NCI-H82 treated with DMSO at 0.1 percent for 48 hours (cell line): ENCODE measurements around the gene CTPS1.
A peak's percentile ranks its signal among the peaks of the same experiment; 100 is the strongest.

Experiments used
- DNase-seq: peaks from one replicate; lab custom pipeline; 2025; ENCODE audit not compliant: unreplicated experiment; lab: John Stamatoyannopoulos, UW

The CTPS1 gene

DNA sequence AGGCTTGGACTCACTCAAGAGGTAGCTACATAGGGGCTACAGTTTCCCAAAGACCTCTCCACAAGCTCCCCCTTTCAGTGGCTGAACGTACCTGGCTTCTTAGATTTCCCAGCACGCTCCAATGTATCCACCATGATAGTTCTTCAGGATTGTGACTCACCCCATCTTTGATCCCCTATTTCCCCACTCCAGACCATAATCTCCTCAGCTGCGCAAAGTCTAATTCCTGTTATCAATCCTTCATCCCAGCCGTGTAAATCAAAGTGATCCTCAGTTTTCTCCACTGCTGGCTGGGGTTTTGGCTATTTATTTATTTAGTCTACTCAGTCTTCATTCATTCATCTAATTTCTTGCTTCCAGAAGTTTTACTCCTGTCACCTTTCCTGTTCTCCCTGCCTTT, 13.1 kb upstream of the CTPS1 start:
- DNase-seq: no peak

- DNase-seq: no peak
These were observed 10.1 kb upstream of the CTPS1 start for GRCh38 chr1:40969445-40969844.

GRCh38 chr1:40971966-40972365, 7.5 kb upstream of the CTPS1 start:
- DNase-seq: no peak

GRCh38 chr1:40973912-40974311, 5.6 kb upstream of the CTPS1 start:
- no peak for DNase-seq

GRCh38 chr1:40974945-40975344, 4.6 kb upstream of the CTPS1 start:
- DNase-seq: no peak

GRCh38 chr1:40976952-40977690, 2.4 kb upstream of the CTPS1 start:
- DNase-seq: no peak

DNA sequence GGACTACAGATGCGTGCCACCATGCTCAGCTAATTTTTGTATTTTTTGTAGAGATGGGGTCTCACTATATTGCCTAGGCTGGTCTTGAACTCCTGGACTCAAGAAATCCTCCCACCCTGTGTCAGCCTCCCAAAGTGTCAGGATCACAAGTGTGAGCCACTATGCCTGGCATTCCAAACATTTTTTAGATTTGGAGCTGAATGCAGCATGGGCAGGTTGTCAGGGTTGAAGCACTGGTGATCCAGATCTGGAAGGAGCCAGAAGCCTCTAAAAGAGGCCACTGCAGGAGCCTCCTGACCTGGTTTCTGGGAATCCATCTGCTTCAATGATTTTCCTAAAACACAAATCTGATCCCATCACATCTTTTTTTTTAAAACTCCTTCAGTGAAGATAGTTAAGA, 1.8 kb upstream of the CTPS1 start:
- DNase-seq: no peak

GRCh38 chr1:40978886-40979240, 633 bp upstream of the CTPS1 start:
- DNase-seq: no peak

GRCh38 chr1:40980068-40980452, 564 bp downstream of the CTPS1 start:
- no peak for DNase-seq

DNA sequence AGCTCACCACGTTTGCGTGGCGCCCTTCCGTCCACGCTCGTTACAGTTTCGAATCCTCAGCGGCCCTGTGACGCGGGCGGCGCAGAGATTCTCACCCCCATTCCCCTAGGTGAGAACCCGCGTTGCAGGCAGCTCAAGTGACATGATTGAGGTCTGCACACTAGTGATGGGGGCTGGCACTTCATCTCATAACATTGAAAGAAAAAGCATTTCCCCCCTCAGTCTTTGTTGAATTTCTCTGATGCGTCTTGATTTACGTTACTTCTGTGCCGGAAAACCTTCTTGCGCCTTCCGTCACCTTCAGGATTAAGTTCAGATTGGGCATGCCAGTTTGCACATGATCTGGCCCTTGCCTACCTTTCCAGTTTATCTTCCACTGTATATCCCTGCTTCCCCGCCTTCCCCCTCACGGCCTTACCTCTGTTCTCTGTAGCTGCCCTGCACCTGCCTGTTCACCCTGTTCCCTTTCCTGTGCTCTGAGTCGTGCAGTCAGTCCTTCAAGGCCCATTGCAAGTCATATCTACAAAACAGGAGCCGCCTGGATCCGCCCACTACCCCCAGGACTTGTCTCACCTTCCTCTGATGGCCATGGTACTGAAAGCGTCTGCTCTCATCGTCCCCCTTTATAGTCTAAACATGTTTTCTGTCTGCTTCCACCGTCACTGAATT, 1.1 kb downstream of the CTPS1 start:
- DNase-seq: peak; percentile 25

- DNase-seq: no peak
These were observed 2.4 kb downstream of the CTPS1 start for GRCh38 chr1:40981691-40982448.

DNA sequence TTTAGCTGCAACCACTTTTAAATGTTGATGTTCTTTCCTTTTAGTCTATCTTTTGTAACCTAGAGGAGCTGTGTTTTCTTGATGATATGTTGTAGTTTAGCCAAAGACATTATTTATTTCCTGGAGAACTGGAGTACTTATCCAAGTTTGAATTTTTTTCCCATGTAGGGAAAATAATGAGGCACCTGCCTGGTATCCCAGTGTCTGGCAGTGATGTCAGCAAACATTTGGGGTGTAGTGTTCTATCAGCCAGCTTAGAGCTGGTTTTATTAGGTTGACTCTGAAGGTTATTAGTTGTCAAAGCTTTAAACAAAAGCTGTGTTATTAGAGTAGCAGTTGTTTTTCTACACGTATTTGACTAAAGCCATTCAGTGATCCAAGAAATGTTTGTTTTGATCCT, 3.2 kb downstream of the CTPS1 start:
- no peak for DNase-seq

DNA sequence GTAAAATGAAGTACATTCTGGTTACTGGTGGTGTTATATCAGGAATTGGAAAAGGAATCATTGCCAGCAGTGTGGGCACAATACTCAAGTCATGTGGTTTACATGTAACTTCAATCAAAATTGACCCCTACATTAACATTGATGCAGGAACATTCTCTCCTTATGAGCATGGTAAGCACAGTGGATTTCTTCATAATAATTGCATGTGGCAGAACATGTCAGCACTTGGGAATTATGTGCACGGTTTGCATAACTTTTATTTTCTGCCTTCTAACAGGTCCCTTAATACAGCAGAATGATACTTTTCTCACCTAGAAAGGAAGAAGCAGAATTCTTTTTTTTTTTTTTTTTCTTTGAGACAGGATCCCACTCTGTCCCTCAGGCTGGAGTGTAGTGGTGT, 3.8 kb downstream of the CTPS1 start:
- DNase-seq: no peak

DNA sequence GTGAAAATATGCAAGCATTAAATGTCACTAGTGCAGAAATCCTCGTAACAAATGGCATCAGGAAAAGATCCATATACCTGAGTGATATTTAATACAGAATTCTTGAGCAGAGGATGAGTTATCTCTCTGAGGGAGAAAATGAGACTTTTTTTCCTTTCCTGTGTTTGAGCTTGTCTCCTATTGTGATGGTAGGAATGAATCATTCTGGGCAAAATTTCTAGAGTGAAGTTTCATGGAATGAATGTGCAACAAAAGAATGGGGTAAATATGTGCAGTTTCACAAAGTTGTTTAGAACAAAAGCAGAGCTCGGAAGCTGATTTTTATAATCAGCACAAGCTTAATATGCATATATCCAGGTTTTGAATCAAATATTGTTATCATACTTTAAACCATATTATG, 4.6 kb downstream of the CTPS1 start:
- no peak for DNase-seq

DNA sequence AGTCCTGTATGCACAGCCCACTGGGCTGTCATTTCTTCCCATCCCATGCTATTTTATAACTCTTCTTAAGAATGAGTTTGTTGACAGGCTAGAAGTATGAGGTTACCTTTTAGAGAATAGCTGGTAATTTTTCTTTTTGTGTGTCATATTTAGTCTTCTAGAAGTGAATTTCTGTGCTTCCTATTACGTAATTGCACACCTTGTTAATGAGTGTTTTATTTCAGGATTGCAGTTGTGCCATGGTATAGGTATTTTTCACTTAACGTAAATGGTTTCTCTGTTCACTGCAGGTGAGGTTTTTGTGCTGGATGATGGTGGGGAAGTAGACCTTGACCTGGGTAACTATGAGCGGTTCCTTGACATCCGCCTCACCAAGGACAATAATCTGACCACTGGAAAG, 5.0 kb downstream of the CTPS1 start:
- no peak for DNase-seq

DNA sequence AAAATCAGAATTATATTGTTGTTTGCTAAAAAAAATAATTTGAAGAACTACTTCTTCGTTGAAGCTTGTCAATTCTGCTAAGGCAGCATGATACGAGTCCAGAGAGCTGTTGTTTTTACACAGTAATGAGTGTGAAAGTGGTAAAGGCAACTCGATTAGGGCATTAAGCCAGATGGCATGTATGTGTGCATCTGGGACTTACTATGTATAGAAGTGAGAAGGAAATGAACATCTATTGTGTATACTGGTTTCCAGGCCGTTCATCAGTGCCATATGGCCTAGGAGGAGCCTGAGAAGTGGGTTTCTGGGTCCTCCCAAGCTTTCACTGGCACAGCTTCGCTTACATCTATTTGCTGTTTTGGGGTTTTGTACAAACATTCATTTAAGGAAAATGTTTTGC, 5.7 kb downstream of the CTPS1 start:
- DNase-seq: no peak

GRCh38 chr1:40985875-40986274, 6.4 kb downstream of the CTPS1 start:
- no peak for DNase-seq

GRCh38 chr1:40986328-40986783, 6.9 kb downstream of the CTPS1 start:
- no peak for DNase-seq

GRCh38 chr1:40986956-40987355, 7.5 kb downstream of the CTPS1 start:
- DNase-seq: no peak

GRCh38 chr1:40987439-40988276, 8.2 kb downstream of the CTPS1 start:
- no peak for DNase-seq

DNA sequence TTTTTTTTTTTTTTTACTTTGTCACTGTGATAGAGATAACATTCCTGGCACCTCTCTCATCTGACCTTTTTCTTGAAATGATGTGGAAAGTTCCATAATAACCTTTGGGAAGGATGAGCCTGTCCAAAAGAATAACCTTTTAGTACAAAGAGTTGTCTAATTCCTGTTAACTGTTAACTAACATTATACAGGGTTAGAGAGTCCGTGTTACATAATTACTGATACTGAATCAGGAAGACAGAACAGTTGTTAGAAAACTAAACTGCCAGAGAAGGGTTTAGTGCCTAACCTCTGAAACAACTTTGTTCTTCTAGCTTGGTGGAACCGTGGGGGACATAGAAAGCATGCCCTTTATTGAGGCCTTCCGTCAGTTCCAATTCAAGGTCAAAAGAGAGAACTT, 8.8 kb downstream of the CTPS1 start:
- no peak for DNase-seq
